Sigmoid colon (tissue), 3 donors: ENCODE data around the gene EHHADH.

ENCODE experiments used
- POLR2A ChIP-seq, 2 donors: fragments of 450-650 bp; IDR thresholded peaks; one replicate each; pipeline ENCODE4 v1.6.1; 2016; ENCODE audit warnings: antibody characterized with exemption in 2 of 2, mild to moderate bottlenecking in 2 of 2, moderate library complexity in 2 of 2
- TF ChIP-seq, protein P1 (sequence below), 4 experiments: fragments of 450-650 bp in 3 of 4; fragments of 200-600 bp in 1 of 4; IDR thresholded peaks; one replicate each; pipeline ENCODE4 v1.5.1; 2016 to 2019; ENCODE audit warnings: antibody characterized with exemption in 4 of 4, mild to moderate bottlenecking in 3 of 4, moderate library complexity in 2 of 4

DNA sequence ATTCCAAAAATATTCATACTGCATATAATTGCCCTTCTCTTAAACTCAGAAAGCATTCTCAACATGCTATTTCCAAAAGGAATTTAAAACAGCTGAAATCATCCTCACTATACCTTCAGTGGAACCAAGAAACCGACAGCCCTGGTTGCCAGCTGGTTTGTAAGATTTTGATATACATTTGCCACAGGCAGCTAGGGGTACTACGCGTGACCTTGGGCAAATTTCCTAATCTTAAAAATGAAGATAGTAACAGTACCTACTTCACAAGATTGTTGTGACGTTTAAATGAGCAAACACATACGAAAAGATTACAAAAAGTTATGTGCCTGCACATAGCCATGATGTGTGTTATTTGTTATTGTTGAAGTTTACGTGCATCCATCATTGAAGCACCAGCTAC is 108.3 kb downstream of the EHHADH start:
- TF ChIP-seq, protein P1, sequence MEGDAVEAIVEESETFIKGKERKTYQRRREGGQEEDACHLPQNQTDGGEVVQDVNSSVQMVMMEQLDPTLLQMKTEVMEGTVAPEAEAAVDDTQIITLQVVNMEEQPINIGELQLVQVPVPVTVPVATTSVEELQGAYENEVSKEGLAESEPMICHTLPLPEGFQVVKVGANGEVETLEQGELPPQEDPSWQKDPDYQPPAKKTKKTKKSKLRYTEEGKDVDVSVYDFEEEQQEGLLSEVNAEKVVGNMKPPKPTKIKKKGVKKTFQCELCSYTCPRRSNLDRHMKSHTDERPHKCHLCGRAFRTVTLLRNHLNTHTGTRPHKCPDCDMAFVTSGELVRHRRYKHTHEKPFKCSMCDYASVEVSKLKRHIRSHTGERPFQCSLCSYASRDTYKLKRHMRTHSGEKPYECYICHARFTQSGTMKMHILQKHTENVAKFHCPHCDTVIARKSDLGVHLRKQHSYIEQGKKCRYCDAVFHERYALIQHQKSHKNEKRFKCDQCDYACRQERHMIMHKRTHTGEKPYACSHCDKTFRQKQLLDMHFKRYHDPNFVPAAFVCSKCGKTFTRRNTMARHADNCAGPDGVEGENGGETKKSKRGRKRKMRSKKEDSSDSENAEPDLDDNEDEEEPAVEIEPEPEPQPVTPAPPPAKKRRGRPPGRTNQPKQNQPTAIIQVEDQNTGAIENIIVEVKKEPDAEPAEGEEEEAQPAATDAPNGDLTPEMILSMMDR (IDR thresholded peaks at IDR 0.05) = peak in 1 of 4 experiments; percentile 12
- no peak for TF ChIP-seq POLR2A (IDR thresholded peaks at IDR 0.05)
